ENCODE data around the gene ARFIP1.
A peak's percentile ranks its signal among the peaks of the same experiment; 100 is the strongest.
"Not testable (repeated sequence)": the region's sequence is repeated elsewhere in the genome, so short reads cannot be mapped to it uniquely, and the experiment has no call there.

Gene ARFIP1

GRCh38 chr4:152828122-152828521 is 48.4 kb downstream of the ARFIP1 start:
- Histone ChIP-seq H3K27ac (no peak overlapping the region), H3K4me3 (no peak overlapping the region)

DNA sequence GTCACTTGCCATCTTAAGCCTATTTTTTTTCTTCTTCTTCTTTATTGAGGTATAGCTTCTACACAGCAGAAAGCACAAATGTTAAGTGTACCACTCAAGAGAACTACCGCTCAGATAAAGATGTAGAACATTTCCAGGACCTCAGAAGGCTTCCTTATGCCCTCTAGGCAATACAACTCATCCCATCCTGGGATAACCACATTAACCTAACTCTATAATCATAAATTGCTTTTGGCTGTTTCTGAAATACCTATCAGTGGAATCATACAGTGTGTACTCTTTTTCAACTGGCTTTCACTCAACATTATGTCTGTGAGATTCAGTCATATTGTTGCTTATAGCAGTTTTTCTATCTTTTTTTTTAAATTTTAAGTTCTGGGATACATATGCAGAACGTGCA is 51.7 kb downstream of the ARFIP1 start:
- H3K27ac ChIP-seq: no peak overlapping the region
- H3K4me3 ChIP-seq: no peak overlapping the region

- H3K27ac ChIP-seq: no peak overlapping the region
Measured at GRCh38 chr4:152836936-152837335, 57.2 kb downstream of the ARFIP1 start.

DNA sequence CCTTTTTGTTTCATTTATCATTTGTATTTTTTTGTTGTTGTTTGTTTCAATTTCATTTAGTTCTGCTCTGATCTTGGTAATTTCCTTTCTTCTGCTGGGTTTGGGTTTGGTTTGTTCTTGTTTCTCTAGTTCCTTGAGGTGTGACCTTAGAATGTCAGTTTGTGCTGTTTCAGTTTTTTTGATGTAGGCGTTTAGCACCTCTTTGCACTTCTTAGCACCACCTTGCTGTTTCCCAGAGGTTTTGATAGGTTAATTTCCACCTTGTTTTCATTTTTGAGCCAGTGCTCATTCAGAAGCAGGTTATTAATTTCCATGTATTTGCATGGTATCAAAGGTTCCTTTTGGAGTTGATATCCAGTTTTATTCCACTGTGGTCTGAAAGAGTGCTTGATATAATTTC is 60.0 kb downstream of the ARFIP1 start:
- H3K4me3 ChIP-seq, H3K27ac ChIP-seq: not testable (repeated sequence)

More at GRCh38 chr4:152836936-152837335, 57.2 kb downstream of the ARFIP1 start:
- H3K4me3 ChIP-seq: no peak overlapping the region

- no peak overlapping the region for H3K27ac ChIP-seq
- no peak overlapping the region for H3K4me3 ChIP-seq
Measured at GRCh38 chr4:152843481-152844090, 63.8 kb downstream of the ARFIP1 start.

- Histone ChIP-seq H3K4me3 (no peak overlapping the region), H3K27ac (no peak overlapping the region)
Measured at GRCh38 chr4:152847376-152847775, 67.6 kb downstream of the ARFIP1 start.

DNA sequence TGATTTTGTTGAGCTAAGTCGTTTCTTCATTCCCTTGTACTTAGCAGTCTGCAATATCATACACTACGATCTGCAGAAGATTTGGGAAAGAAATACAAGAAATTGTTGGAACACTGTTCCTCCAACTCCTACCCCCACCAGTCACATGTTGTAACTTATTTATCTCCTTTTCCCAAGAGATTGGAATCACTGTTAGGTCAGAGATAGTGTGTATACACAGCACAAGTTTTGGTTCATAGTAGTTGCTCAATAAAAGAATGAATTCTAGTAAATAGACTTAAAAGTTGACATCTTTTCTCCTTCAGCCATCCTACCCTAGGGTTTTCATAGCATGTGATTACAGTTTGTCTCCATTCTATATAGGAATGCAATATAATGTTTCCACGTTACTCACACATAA is 68.8 kb downstream of the ARFIP1 start:
- no peak overlapping the region for H3K27ac ChIP-seq
- no peak overlapping the region for H3K4me3 ChIP-seq

DNA sequence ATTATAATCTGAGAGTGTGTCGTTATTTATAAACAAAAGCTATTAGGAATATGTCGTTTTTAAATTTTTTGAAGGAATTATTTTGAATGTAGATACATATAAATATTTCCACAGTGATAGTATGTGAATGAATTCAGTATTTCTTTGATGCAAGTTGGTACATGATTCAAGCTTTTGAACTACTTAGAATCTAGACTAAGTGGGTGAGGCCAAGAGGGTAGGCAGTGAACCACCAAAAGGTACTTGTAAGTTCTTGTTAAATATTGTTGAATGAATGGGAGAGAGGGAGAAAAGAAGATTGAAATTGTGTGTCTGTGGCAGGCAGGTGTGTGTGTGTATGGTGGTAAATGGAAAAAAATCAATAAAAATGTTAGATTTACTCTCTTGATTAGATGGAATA is 69.6 kb downstream of the ARFIP1 start:
- no peak overlapping the region for H3K27ac ChIP-seq
- H3K4me3 ChIP-seq: no peak overlapping the region

DNA sequence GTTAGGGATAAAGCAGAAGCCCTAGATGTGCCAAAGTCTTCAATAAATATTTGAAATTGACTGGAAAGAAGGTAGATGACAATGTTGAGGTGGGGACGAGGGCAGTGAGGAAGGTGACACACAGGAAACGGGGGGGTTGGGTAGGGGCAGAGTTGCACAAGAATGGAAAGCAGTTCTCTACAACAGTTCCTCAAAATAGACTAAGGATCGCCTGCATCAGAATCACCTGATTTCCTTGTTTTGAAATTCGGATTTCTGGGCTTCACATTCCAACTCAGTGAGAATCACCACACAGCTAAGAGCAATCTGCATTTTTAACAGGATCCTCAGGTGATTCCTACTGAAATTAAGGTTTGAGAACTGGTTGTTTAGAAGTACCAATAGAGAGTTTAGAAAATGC is 70.6 kb downstream of the ARFIP1 start:
- Histone ChIP-seq H3K27ac (peak overlapping the region in 1 of 21 experiments; percentile 47), H3K4me3 (no peak overlapping the region)

- Histone ChIP-seq H3K27ac (no peak overlapping the region), H3K4me3 (no peak overlapping the region)
Measured at GRCh38 chr4:152851226-152851625, 71.5 kb downstream of the ARFIP1 start.

- Histone ChIP-seq H3K4me3 (no peak overlapping the region), H3K27ac (no peak overlapping the region)
Measured at GRCh38 chr4:152853293-152853692, 73.5 kb downstream of the ARFIP1 start.

DNA sequence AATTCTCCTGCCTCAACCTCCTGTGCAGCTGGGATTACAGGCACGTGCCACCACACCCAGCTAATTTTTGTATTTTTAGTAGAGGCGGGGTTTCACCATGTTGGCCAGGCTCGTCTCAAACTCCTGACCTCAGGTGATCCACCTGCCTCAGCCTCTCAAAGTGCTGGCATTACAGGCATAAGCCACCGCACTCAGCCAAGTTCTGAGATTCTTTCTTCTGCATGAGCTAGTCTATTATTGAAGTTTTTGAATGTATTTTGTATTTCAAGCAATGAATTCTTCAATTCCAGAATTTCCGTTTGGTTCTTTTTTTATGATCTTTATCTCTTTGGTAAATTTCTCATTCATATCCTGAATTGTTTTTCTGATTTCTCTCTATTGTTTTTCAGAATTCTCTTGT is 74.3 kb downstream of the ARFIP1 start:
- H3K4me3 ChIP-seq, H3K27ac ChIP-seq: not testable (repeated sequence)

- Histone ChIP-seq H3K27ac (no peak overlapping the region), H3K4me3 (no peak overlapping the region)
Measured at GRCh38 chr4:152856960-152857359, 77.2 kb downstream of the ARFIP1 start.

DNA sequence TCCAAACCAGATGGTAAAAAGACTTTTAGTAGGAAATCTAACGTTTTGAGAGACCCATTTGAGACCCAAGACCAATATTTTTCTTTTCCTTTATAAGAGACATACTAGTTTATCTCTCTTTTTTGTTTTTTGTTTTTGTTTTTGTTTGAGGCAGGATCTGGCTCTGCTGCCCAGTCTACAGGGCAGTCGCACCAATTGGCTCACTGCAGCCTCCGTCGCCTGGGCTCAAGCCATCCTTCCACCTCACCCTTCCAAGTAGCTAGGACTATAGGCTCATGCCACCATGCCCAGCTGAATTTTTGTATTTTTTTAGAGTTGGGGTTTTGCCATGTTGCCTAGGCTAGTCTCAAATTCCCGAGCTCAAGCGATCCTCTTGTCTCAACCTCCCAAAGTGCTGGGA is 79.2 kb downstream of the ARFIP1 start:
- Histone ChIP-seq H3K4me3 (no peak overlapping the region), H3K27ac (no peak overlapping the region)

DNA sequence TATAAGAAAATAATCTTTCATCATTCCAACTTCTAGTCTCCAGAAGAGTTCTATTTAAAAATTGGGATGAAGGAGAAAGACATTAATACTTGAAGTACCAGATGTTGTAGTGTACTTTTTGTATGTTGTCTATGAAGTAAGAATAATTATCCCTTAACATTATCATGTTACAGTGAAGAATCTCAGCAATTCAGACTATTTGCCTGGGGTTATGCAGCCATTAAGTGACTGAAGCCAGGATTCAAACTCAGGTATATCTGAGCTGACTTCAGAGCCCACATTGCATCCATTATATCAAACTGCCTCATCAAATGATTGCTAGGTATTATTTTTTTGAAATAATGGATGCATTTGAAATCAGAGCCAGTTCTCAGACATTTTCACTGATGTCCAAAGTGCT is 80.3 kb downstream of the ARFIP1 start:
- H3K27ac ChIP-seq: no peak overlapping the region
- no peak overlapping the region for H3K4me3 ChIP-seq

DNA sequence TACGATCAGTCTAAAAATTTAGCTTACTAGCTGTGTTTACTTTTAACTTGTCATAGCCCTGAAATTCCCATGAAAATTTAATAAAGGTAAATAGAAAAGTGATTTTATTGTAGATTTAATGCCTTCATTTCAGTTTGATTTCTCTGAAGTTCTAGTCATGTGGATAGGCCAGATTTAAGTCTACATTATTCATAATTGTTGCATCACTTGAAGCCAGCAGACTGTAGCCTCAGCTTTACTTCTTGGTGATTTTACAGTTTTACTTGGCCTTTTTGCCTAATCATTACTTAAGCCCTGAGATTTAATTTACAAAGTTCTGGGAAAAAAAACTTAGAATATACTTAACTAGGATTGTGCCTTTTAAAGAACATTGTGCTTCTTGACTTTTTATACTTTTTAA is 82.9 kb downstream of the ARFIP1 start:
- H3K27ac ChIP-seq: no peak overlapping the region
- no peak overlapping the region for H3K4me3 ChIP-seq

DNA sequence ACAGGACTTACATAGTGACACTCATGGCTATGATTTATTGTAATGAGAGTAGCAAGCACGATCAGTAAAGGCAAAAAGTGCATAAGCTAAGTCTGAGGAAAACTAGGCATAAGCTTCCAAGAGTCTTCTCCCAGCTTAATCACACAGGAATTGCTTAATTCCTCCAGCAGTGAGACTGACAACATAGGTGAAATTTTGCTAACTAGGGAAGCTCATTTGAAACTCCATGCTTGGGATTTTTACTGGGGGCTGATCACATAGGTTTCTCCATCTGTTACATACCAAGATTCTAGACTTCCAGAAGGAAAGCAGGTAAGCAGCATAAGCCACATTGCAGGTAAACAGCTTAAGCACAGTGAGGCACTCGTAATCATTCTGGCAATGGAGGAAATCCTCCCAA is 84.6 kb downstream of the ARFIP1 start:
- H3K4me3 ChIP-seq: no peak overlapping the region
- no peak overlapping the region for H3K27ac ChIP-seq

DNA sequence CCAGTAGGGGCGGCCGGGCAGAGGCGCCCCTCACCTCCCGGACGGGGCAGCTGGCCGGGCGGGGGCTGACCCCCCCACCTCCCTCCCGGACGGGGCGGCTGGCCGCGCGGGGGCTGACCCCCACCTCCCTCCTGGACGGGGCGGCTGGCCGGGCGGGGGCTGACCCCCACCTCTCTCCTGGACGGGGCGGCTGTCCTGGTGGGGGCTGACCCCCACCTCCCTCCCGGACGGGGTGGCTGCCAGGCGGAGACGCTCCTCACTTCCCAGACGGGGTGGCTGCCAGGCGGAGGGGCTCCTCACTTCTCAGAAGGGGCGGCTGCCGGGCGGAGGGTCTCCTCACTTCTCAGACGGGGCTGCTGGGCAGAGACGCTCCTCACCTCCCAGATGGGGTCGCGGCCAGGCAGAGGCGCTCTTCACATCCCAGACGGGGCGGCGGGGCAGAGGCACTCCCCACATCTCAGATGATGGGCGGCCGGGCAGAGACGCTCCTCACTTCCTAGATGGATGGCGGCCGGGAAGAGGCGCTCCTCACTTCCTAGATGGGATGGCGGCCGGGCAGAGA is 86.8 kb downstream of the ARFIP1 start:
- H3K4me3 ChIP-seq, H3K27ac ChIP-seq: not testable (repeated sequence)

GRCh38 chr4:152870606-152871005 is 90.9 kb downstream of the ARFIP1 start:
- Histone ChIP-seq H3K27ac (no peak overlapping the region), H3K4me3 (no peak overlapping the region)

DNA sequence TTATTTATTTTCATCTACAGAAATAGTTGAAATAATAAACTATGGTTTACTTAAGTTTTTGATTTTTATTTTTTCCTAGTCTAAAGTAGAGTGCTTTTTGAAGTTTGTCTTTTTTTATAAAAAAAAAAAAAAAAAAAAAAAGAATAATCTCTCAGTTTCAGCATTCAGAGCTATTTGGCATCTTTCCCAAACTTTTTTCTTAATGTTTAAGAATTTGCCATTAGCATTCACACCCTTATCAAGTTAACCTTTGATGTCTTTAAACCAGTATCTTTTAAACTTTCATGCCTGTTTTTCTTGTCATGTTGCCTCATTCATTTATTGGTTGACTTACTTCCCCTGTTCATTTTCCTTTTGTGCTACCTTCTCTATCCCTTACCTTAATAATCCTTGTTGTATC is 95.5 kb downstream of the ARFIP1 start:
- no peak overlapping the region for H3K4me3 ChIP-seq
- H3K27ac ChIP-seq: no peak overlapping the region

DNA sequence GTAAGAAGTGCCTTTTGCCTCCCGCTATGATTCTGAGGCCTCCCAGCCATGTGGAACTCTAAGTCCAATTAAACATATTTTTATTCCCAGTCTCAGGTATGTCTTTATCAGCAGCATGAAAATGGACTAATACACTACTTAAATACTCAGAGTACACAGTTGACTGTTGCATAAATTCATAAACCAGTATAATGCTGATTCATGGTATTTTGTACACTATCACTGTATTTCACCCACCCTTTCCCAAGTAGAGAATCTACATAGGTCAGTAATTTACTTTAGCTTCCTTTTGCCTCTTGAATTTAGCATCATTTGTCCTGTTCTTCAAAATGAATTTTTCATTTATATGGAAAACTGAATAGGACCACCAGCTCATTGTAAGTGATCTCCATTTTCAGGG is 98.1 kb downstream of the ARFIP1 start:
- Histone ChIP-seq H3K27ac (no peak overlapping the region), H3K4me3 (no peak overlapping the region)

DNA sequence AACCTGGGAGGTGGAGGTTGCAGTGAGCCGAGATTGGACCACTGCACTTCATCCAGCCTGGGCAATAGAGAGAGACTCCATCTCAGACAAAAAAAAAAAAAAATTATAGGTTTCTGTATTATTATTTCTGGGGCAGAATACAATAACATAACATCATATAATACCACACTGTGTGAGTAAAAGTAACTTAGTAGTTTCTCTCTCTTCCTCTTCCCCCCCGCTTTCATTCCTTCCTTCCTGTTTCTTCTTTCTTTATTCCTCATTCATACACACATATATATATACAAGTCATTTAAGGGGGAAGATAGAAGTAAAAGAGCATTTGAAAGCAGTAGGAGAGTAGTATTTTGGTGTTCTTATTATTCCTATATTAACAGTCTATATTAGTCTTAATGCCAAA is 100.5 kb downstream of the ARFIP1 start:
- Histone ChIP-seq H3K4me3 (no peak overlapping the region), H3K27ac (no peak overlapping the region)

Measured in skin epidermis (tissue), 12 donors.